HG02884 (cell line): ENCODE results near the gene OPTN.

Experiments
- ATAC-seq: cut with Tn5 transposase; IDR thresholded peaks from one replicate; pipeline ENCODE4 v1.9.1; 2021; ENCODE audit warnings: mild to moderate bottlenecking, moderate library complexity; ENCODE audit not compliant: unreplicated experiment

The OPTN gene

GRCh38 chr10:13180788-13181187 is 80.8 kb downstream of the OPTN start:
- no peak for ATAC-seq

GRCh38 chr10:13182424-13182823 is 82.5 kb downstream of the OPTN start:
- ATAC-seq, result no peak

DNA sequence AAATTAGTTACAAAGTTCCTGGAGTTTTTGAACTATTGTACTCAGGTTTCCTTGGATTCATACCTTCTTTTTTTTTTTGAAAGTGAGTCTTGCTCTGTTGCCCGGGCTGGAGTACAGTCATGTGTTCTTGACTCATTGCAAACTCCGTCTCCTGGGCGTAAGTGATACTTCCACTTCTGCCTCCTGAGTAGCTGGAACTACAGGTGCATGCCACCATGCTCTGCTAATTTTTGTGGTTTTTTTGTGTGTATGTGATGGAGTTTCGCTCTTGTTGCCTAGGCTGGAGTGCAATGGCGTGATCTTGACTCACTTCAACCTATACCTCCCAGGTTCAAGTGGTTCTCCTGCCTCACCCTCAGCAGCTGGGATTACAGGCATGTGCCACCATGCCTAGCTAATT is 83.7 kb downstream of the OPTN start:
- peak; percentile 54 for ATAC-seq

GRCh38 chr10:13184276-13184675 is 84.3 kb downstream of the OPTN start:
- no peak for ATAC-seq

DNA sequence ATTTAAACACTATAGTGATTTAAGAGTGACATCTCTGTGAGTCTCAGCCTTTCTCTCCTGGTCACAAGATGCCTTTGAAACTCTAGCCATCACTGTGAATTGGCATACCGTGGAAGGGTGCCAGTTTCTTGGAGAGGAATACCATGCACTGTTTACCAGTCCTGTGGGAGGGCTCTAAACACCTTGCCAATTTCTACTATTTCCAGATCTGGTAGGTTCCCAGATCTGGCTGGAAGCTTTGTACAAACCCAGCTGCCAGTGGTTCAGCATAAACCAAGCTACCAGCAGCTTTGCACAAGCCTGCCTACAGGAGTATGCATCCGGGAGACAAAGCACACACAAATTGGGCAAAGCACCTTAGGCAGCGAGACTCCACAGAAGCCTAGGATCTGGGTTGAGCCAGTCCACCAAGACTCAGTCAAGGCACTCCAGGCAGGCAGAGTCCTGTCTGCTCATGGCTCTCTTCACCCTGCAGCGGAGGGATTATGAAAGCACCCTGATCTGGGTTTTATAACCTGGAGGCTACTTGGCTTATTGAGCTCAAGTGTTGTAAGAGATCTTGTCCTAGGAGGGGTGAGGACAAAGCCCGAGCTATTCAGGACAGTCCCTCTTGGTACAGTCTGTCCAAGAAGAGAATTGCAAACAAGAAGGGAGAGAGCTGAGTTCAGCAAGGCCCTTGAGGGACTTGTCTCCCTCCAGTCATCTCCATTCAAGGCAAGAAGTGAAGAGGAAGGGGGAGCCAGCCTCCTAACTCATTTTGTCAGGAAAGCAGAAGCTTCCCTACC is 85.0 kb downstream of the OPTN start:
- ATAC-seq, result no peak

DNA sequence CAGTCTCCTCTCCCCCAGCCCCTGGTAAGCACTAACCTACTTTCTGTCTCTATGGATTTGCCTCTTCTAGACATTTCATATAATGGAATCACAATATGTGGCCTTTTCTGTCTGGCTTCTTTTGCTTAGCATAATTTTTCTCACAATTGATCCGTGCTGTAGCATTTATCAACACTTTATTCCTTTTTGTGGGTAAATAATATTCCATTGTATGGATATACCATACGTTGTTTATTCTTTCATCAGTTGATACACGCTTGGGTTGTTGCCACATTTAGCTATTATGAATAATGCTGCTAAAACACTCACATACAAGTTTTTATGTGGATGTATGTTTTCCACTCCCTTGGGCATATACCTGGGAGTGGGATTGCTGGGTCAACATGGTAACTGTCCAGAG is 87.2 kb downstream of the OPTN start:
- ATAC-seq, result no peak
